Diencephalon (tissue), 1 donor: ENCODE data around the gene ATP5F1B. TPM values are rescaled to one million over a fixed set of nuclear protein-coding genes. Genes with fewer than 3 reads are reported as not detected.

ENCODE experiments used
- small RNA-seq: library from RNA; depleted of rRNA; stranded (forward); fragments of <200 nt; gene quantifications from one replicate; pipeline ENCODE3, GENCODE V24; 2014
- total RNA-seq: library from RNA; depleted of rRNA; stranded (reverse); fragments of >200 nt; gene quantifications from one replicate; pipeline ENCODE4 v1.2.3, GENCODE V29; 2014

The ATP5F1B gene
- total RNA-seq, result 446 TPM

DNA sequence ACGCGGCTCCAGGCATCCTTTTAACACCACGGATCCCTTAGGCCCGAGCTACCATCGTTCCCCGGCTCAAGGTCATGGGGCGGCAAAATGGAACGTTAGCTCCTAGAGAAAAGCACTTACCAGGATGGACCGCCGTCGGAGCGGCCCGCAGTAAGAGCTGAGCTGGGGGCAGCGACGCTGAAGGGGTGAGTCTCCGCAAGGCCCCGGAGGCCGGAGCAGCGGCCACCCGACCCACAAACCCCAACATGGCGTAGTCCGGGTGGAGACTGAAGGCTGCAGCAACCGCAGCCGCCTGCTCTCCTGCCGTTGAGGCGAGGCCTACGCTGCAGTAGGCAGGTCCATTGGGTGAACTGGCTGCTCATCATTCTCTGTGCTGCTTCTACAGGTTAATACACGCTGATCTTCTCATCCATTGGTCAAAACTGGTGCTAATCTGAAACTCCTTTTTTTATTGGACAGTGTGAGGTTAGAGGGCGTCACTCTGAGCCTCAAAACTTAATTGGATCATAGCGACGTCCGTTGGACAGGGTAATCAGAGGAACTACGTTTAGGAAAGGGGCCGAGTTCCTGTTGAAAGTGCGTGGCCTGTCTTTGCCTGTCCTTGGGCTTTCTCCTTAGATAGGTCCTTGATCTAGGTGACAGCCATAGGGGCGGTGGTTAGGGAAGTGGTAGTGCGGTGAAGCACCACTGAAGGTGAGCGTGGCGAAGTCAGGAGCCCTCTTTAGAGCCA lies at the start of gene ATP5F1B:
Gene ATP5F1B (minus strand): TSS at position 268 of the 730 bp plus-strand sequence. CDS start 21 bp downstream, at position 247.

DNA sequence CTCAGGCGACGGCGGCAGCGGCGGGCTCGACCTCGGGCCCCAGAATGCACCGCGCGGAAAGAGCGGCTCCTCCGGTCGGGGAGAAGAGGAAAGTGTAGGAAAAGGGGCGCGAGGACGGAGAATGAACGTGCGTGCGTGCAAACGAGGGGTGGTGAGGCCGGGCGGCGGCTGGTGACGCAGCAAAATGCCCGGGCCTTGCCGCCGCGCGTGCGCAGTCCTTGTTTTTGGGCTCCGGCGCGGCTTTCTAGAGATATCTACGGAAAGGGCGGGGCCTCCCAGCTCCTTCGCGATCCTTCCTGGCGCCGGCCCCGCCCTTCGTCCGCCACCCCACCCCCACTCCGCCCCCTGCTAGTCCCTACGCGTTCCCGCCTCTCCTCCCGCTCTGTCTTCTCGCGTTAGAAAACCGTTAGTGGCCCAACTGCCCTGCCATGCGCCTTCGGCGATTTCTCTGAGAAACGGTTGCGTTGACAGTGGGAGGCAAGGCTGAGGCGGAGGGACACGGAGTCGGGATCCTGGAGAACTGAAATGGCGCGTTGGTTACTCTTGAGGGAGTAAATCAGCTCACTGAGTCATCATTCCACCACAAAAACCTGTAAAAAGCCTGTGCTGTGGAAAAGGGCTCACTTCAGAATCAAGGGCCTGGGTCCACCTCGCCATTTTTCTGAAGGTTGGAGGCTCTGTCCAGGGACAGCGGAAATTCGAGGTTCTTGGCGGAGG lies 42.5 kb upstream of the ATP5F1B start, which contains the start of gene PTGES3:
Gene PTGES3 (minus strand): TSS at position 156 of the 717 bp plus-strand sequence. CDS start 285 bp downstream, outside the sequence.

DNA sequence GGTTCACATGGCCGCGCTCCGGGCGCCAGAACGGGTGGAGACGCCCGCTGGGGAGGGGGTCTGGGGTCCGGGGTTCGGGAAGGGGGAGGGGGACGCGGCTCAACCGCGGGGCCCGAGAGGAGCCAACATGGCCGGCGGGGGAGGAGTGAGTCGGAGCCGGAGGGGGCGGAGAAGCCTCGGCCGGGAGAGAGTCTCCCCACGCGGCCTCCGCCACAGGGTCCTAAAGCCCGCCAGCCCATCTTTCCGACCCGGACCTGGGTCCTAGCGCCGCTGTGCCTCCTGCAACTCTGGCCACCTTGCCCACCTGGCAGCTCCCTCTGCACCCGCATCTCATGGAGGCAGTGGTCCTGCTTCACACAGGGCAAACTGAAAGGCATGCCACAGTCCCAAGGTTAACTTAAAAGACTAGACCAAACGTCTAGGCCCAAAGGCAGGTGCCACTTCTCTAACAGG lies 15.6 kb downstream of the ATP5F1B start, which contains the start of gene BAZ2A:
Gene BAZ2A (minus strand): TSS at position 147 of the 453 bp plus-strand sequence. CDS start 12,796 bp downstream, outside the sequence.

Small RNA genes within 50 kb of the gene (small RNA-seq; reads per million reads assigned to genes)
- gene RN7SL809P (not detected), gene RNU6-343P (not detected), gene SNORD59A (10,038 reads per million, percentile 100 among the genes with 10 or more reads in this experiment)

Other genes with a start within 250 kb of the ATP5F1B start
- 7.4 TPM for gene TIMELESS, start 196.6 kb downstream of the ATP5F1B start, total RNA-seq
- not detected for gene MIP, start 191.3 kb downstream of the ATP5F1B start, total RNA-seq
- gene SPRYD4, start 177.4 kb downstream of the ATP5F1B start, total RNA-seq, result 2.3 TPM
- gene GLS2, start 157.8 kb downstream of the ATP5F1B start, total RNA-seq, result 8.5 TPM
- gene RBMS2, start 124.2 kb downstream of the ATP5F1B start, total RNA-seq, result 5.3 TPM
- gene BAZ2A, start 15.7 kb downstream of the ATP5F1B start, total RNA-seq, result 20.5 TPM
- gene PTGES3, start 42.3 kb upstream of the ATP5F1B start, total RNA-seq, result 119 TPM
- gene NACA, start 79.3 kb upstream of the ATP5F1B start, total RNA-seq, result 1,063 TPM
- 21.9 TPM for gene PRIM1, start 106.3 kb upstream of the ATP5F1B start, total RNA-seq
- 12.0 TPM for gene HSD17B6, start 117.3 kb upstream of the ATP5F1B start, total RNA-seq